WTC11 (cell line): ENCODE data around the gene MIGA2. TPM values are rescaled to one million over a fixed set of nuclear protein-coding genes. Genes with fewer than 3 reads are reported as not detected.

Experiments used
- ATAC-seq: fragments of 200-7000 bp; cut with Tn5 transposase; 2 replicates; pipeline ENCODE4 v1.10.0; 2021; ENCODE audit warnings: mild to moderate bottlenecking, moderate library complexity
- CTCF ChIA-PET: fragments of 300-600 bp; sonication (Branson Sonifier 250); formaldehyde crosslinking; loops from one replicate; lab custom pipeline; 2021; ENCODE audit warnings: antibody characterized with exemption; lab: Charles Lee
- POLR2A ChIA-PET: fragments of 350-600 bp; sonication (Branson Sonifier 250); formaldehyde crosslinking; loops from one replicate; lab custom pipeline; 2021; ENCODE audit warnings: antibody characterized with exemption; lab: Charles Lee
- DNase-seq: peaks from one replicate; pipeline ENCODE4 v3.0.0; 2021; ENCODE audit warnings: low spot score
- H3K27ac Mint-ChIP-seq: 2 replicates; pipeline ENCODE4 v1.8.0; 2021; ENCODE audit warnings: mixed read lengths
- H3K27me3 Mint-ChIP-seq: 2 replicates; pipeline ENCODE4 v1.8.0; 2021; ENCODE audit warnings: low read depth, mild to moderate bottlenecking, moderate library complexity, mixed read lengths
- H3K36me3 Mint-ChIP-seq: 2 replicates; pipeline ENCODE4 v1.8.0; 2021; ENCODE audit warnings: mixed read lengths
- H3K4me1 Mint-ChIP-seq: 2 replicates; pipeline ENCODE4 v1.8.0; 2022; ENCODE audit warnings: mixed read lengths
- H3K4me3 Mint-ChIP-seq: 2 replicates; pipeline ENCODE4 v1.8.0; 2021; ENCODE audit warnings: mild to moderate bottlenecking, moderate library complexity, mixed read lengths
- H3K9me3 Mint-ChIP-seq: 2 replicates; pipeline ENCODE4 v1.8.0; 2021; ENCODE audit warnings: mixed read lengths
- AFF4 ChIP-seq: sonication (generic); formaldehyde crosslinking; IDR thresholded peaks from 2 replicates; pipeline ENCODE4 v1.8.1; 2023; ENCODE audit warnings: mild to moderate bottlenecking, missing genetic modification reagents, borderline replicate concordance
- AR ChIP-seq: fragments of 250-450 bp; sonication (Bioruptor Pico); IDR thresholded peaks from 2 replicates; pipeline ENCODE4 v1.9.0; 2021; ENCODE audit warnings: mild to moderate bottlenecking
- ARID4B ChIP-seq: sonication (generic); formaldehyde crosslinking; IDR thresholded peaks from 2 replicates; pipeline ENCODE4 v1.8.0; 2023; ENCODE audit warnings: missing genetic modification reagents, mild to moderate bottlenecking, borderline replicate concordance
- CBFB ChIP-seq: sonication (generic); formaldehyde crosslinking; IDR thresholded peaks from 2 replicates; pipeline ENCODE4 v1.8.1; 2022; ENCODE audit warnings: mild to moderate bottlenecking, low read depth, missing genetic modification reagents
- ERG ChIP-seq: fragments of 250-450 bp; sonication (Bioruptor Pico); IDR thresholded peaks from 2 replicates; pipeline ENCODE4 v1.8.0; 2021; ENCODE audit warnings: mild to moderate bottlenecking
- ESRRA ChIP-seq: sonication (generic); formaldehyde crosslinking; IDR thresholded peaks from 2 replicates; pipeline ENCODE4 v1.8.1; 2022; ENCODE audit warnings: mild to moderate bottlenecking, missing genetic modification reagents, borderline replicate concordance
- IRF1 ChIP-seq: sonication (generic); formaldehyde crosslinking; IDR thresholded peaks from 2 replicates; pipeline ENCODE4 v1.8.0; 2023; ENCODE audit warnings: missing genetic modification reagents
- JUN ChIP-seq: sonication (generic); formaldehyde crosslinking; IDR thresholded peaks from 2 replicates; pipeline ENCODE4 v1.8.0; 2023; ENCODE audit warnings: mild to moderate bottlenecking, missing genetic modification reagents
- NFE2L1 ChIP-seq: sonication (generic); formaldehyde crosslinking; IDR thresholded peaks from 2 replicates; pipeline ENCODE4 v1.8.1; 2023; ENCODE audit warnings: missing genetic modification reagents
- NR2C2 ChIP-seq: sonication (generic); formaldehyde crosslinking; IDR thresholded peaks from 2 replicates; pipeline ENCODE4 v1.8.0; 2022; ENCODE audit warnings: mild to moderate bottlenecking, missing genetic modification reagents
- NR3C1 ChIP-seq: sonication (generic); formaldehyde crosslinking; conservative IDR thresholded peaks from 2 replicates; pipeline ENCODE4 v1.8.1; 2023; ENCODE audit warnings: low read depth, mild to moderate bottlenecking, missing genetic modification reagents
- TCF7 ChIP-seq: sonication (generic); formaldehyde crosslinking; IDR thresholded peaks from 2 replicates; pipeline ENCODE4 v1.8.0; 2022; ENCODE audit warnings: mild to moderate bottlenecking, low read depth, missing genetic modification reagents, moderate library complexity
- ZMAT4 ChIP-seq: fragments of 250-450 bp; sonication (Bioruptor Pico); IDR thresholded peaks from 2 replicates; pipeline ENCODE4 v1.9.0; 2021; ENCODE audit warnings: mild to moderate bottlenecking
- ZNF121 ChIP-seq: sonication (generic); formaldehyde crosslinking; IDR thresholded peaks from 2 replicates; pipeline ENCODE4 v1.8.0; 2023; ENCODE audit warnings: missing genetic modification reagents
- ZNF416 ChIP-seq: fragments of 250-450 bp; sonication (Bioruptor Pico); IDR thresholded peaks from 2 replicates; pipeline ENCODE4 v1.9.0; 2021; ENCODE audit warnings: mild to moderate bottlenecking, inconsistent platforms
- total RNA-seq: library from RNA; stranded (reverse); gene quantifications from 3 replicates; pipeline ENCODE4 v1.2.3, GENCODE V29; 2021

MIGA2 gene
- total RNA-seq, 1 experiment from 2014 or later: 61.7 TPM

- TF ChIP-seq AR (CRISPR knock-in tag): no peak
These were observed 15.3 kb upstream of the MIGA2 start (continued) for GRCh38 chr9:129021091-129021490.

GRCh38 chr9:129022037-129022436 is 14.4 kb upstream of the MIGA2 start:
- CTCF ChIA-PET: interaction anchor here (0.6 kb wide), 1 partner anchor 727 kb away, joined by 4 read pairs; no protein-coding TSS in a partner anchor

More at GRCh38 chr9:129022037-129022436, 14.4 kb upstream of the MIGA2 start:
- H3K9me3 Mint-ChIP-seq: no peaks in the 10 kb centered on the region
- DNase-seq (no peak), ATAC-seq (no peak)
- H3K4me3 Mint-ChIP-seq: no peak overlapping the region
- H3K27ac Mint-ChIP-seq: peak overlapping the region; percentile 56; the same call in 1 of the 2 replicates
- H3K27me3 Mint-ChIP-seq: no peaks in the 10 kb centered on the region
- TF ChIP-seq ESRRA (no peak), NR2C2 (CRISPR knock-in tag) (no peak), AFF4 (CRISPR knock-in tag) (no peak), IRF1 (no peak), ZNF121 (CRISPR knock-in tag) (no peak), NR3C1 (no peak), NFE2L1 (CRISPR knock-in tag) (no peak), JUN (CRISPR knock-in tag) (no peak), CBFB (CRISPR knock-in tag) (no peak), ERG (CRISPR knock-in tag) (no peak), ZNF416 (no peak), ARID4B (CRISPR knock-in tag) (no peak), TCF7 (no peak), ZMAT4 (CRISPR knock-in tag) (no peak)
- POLR2A ChIA-PET: no interaction called here
- peaks cover 8% of the 10 kb centered on the region; the same call in 1 of the 2 replicates for H3K36me3 Mint-ChIP-seq
- H3K4me1 Mint-ChIP-seq: peaks cover 18% of the 10 kb centered on the region
